ENCODE data around the gene ZSWIM6.

Gene ZSWIM6

DNA sequence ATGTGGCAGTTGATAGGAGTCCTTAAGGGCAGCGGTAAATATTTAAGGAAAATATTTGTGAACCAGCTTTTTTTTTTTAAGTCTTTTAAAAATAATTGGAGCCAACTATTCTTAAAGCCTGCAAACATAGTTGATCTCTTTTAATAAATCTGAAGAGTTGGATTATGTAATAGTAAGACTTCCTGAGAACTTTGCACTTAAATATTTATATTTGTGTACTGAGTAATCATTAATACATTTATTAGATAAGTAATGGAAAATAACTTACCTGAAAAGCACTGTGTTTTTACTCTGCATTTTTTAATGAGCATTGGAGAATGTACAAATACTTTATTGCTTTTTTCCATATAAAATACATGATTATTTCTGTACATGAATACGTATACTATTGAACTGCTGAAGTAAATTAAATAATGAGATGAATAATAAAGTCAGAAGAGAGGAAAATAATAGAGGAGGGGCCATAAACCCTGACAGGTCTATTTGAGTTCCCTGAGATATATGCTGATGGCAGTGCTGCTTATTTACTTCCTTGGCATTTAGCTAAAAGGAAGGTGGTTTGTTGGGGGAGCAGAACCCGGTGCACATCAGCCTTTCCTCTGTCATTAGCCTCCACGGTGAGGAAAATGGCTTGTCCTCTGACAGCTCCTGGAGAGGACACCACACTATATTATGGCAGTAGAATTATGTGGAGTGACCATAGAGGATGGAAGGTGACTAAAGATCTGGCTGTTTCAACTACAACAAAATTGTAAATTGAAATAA lies 148.0 kb downstream of the ZSWIM6 start:
- no peak for DNase-seq (ENCODE audit: low read depth in 2 of 2)

DNA sequence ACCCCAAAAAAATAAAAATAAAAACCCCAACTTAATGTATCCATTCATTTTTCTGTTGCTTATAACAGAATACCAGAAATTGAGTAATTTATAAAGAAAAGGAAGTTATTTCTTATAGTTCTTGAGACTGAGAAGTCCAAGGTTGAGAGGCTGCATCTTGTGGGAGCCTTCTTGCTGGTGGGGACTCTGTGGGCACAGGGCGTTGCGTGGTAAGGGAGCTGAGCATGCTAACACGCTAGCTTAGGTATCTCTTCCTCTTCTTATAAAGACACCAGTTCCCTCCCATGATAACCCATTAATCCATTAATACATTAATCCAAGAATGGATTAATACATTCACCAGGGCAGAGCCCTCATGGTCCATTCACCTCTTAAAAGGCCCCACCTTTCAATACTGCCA lies 150.9 kb downstream of the ZSWIM6 start:
- DNase-seq (ENCODE audit: low read depth in 2 of 2) = no peak

DNA sequence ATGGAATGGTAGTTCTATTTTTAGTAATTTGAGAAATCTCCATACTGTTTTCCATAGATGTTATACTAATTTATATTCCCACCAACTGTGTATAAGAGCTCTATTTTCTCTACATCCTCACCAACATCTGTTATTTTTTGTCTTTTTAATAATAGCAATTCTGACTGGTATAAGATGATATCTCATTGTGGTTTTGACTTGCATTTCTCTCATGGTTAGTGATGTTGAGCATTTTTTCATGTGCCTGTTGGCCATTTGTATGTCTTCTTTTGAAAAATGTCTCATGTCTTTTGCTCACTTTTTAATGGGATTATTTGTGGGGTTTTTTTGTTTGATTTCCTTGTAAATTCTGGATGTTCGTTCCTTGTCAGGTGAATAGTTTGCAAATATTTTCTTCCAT lies 154.4 kb downstream of the ZSWIM6 start:
- no peak for DNase-seq (ENCODE audit: low read depth in 2 of 2)

DNA sequence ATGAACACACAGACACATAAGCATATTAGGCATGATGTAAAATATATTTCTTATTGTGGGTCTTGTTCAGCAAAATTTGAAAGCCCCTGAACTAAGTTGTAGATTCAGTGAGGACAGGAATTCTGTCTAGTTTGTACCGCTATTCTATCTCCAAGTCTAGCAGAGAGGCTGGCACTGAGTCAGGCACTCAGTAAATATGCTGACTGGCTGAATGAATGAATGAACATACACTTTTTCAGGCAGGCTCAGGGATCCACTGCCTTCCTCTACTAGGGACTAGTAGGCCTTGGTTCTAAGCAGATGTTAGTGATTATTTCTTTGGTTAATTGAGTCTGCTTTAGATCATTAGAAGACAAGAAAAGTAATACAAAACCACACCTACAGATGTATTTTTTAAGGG lies 157.5 kb downstream of the ZSWIM6 start:
- no peak for DNase-seq (ENCODE audit: low read depth in 2 of 2)

DNA sequence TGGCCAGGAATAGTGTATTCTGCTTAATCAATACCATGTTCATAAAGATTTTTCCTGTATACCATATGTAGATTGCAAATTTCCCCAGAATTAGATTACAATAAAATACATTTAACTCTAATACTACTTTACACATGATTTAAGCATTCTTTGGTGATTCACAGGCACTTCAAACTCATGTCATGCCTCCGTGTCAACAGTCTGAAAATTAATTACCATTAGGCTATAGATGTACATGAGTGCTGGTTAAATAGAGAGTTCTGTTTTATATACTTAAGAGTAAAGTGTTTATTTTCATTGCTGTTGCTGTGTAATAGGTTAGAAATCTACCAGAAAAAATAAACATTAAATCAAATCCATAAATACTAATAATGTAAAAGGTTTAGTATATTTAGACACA lies 159.8 kb downstream of the ZSWIM6 start:
- no peak for DNase-seq (ENCODE audit: low read depth in 2 of 2)

DNA sequence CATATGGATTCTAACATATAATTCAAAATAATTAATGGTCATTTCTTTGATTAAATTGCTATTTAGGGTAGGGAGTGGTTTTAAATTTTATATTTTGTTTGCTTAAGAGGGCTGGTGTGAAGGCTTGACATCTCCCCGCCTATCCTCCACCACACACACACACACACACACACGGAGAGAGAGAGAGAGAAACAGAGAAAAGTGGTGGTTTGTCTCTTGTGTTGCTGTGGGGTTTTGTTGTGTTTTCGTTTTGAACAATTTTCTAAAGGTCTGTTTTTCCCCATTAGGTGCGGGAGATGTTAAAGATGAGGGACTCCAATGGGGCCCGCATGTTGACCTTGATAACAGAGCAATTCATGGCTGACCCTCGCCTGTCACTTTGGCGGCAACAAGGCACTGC lies 161.9 kb downstream of the ZSWIM6 start:
- no peak for DNase-seq (ENCODE audit: low read depth in 2 of 2)

DNA sequence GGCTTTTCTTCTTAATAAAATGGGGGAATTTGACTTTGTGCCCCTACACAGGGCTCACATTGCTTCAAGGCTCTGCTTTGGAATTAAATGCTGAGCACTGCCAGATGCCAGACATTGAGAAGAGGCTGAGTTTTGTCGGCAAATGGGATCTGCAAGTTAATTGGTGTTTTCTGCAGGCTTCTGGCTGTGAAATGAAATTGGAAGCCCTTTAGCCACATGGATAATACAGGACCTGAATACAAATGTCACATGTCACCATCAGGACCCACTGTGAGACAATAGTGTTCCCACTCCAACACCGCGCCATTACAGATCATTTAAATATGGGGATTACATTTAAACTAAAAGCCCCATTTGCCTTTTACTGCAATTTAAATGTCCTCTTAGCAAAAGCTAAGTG lies 164.4 kb downstream of the ZSWIM6 start:
- DNase-seq (ENCODE audit: low read depth in 2 of 2) = no peak

DNA sequence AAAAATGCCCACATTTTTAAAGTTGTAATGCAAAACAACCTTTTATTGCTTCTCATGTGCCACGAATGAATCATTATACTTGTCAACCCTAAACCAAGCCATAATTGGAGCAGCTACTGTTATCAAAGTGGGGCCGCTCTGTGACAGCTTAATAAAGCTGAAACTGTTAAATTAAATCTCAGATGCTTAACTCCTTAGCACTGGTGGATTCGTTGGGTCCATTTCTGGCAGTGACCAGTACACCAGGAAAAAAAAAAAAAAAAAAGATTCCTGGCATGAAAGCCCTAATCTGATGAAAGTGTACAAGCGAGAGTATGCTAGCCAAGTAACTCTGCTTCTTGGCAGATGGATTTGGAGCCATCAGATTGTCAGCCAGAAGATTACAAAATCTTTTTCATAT lies 164.8 kb downstream of the ZSWIM6 start:
- DNase-seq (ENCODE audit: low read depth in 2 of 2) = no peak

DNA sequence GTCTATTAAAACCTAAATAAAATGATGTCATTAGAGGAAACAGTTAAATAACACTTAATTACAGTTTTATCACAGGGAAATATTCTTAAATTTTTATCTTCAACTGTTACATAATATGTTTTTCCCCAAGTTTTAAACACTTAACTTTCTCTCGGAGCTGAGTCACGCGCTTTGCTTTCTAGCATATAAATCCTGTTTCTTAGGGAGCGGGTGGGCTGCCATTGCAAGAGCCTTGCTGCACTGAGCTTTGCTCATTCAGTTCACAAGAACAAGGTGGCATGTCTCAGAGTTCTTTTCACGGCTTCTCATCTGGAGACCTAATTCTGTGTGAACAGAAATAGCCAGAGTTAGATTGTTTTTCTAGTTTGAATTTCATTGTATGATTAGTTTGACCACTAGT lies 166.1 kb downstream of the ZSWIM6 start:
- no peak for DNase-seq (ENCODE audit: low read depth in 2 of 2)

DNA sequence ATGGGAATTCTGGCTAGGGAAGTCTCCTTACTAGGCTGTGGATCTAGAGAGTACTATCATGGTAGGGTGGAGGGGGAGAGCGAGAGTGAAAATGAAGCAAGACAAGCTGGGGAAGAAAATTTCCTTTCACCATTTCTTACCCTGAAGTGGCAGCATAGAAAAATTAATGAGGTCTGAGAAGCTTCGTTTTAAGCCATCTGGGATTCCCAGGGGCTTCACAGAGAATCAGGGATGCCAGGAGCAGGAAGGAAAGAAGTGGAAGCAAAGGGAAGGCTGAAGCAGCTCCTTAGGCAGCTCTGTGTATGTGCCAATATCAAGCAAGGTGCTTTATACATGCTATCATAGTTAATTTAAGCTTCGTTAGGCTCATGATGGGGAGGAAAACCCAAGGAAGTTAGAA lies 169.9 kb downstream of the ZSWIM6 start:
- DNase-seq (ENCODE audit: low read depth in 2 of 2) = no peak

DNA sequence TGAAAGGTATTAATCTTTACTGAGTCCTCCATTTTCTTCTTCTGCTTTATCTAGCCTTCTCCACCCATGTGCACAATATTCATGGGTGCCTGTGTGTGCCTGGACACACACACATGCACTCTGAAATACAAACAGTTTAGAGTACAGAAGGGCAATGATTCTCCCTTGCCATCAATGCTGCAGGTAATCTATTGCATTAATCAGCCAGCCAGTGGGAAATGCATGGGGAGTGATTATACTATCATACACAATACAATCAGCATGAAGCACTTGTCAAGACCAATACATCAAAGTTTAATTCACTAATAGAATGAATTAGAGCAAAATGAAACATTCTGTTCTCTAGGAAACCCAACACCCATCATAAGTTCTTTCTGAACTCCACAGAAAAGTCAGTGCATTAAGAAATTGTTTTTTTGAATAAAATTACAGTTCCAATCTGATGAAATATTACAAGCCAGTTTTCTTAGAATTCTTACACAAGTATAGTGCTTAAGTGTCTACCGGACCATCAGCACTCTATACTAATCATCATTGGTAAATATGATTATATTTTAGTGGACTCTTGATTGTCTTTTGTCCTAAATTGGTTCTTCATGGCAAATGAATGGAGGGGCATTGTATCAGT lies 172.2 kb downstream of the ZSWIM6 start:
- no peak for DNase-seq (ENCODE audit: low read depth in 2 of 2)

DNA sequence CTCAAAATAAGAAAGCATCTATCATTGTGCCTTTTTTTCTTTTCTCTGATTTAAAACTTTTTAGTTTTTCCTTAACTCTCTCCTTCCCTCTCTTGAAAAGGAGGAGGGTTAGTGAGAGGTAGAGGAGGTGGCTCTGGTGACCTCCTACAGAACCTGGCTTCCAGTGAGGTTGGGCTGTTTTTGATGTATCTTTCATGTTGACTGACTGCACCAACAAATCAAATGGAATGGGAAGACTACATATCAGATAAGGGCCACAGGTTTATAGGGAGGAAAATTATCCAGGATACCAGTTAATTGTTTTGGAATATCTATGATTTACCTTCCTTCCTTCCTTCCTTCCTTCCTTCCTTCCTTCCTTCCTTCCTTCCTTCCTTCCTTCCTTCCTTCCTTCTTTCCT lies 173.2 kb downstream of the ZSWIM6 start:
- no peak for DNase-seq (ENCODE audit: low read depth in 2 of 2)

DNA sequence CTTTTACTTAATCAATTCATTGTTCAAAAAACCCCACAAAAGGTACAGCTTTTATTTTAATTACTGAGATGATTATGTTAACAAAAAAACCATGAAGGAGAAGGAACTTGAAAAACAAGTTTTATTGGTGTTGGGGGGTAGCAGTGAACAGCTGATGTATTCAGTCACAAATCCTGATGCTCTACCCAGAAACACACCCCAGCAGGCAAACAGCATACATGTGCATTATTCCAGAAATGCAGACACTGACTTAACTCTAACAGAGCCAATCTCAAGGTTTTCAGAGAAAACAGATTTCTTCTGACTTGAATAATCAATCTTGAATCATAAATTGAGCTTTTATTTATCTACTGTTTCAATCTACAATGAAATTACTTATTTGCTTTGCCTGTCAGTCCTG lies 175.2 kb downstream of the ZSWIM6 start:
- no peak for DNase-seq (ENCODE audit: low read depth in 2 of 2)

DNA sequence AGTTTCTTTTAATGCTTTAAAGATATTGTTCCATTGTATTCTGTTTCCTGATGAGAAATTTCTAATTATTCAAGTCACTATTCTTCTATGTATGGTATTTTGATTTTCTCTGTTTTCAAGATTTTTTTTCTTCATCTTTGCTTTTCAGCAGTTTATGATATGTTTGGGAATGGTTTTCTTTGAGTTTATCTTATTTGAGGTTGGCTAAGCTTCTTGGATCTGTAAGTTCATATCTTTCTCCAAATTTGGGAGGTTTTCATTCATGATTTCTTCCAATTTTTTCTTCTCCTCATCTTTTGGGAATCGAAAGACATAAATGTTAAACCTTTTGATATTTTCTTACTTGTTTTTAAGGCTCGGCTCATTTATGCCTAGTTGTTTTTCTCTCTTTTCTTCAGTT lies 184.9 kb downstream of the ZSWIM6 start:
- no peak for DNase-seq (ENCODE audit: low read depth in 2 of 2)

DNA sequence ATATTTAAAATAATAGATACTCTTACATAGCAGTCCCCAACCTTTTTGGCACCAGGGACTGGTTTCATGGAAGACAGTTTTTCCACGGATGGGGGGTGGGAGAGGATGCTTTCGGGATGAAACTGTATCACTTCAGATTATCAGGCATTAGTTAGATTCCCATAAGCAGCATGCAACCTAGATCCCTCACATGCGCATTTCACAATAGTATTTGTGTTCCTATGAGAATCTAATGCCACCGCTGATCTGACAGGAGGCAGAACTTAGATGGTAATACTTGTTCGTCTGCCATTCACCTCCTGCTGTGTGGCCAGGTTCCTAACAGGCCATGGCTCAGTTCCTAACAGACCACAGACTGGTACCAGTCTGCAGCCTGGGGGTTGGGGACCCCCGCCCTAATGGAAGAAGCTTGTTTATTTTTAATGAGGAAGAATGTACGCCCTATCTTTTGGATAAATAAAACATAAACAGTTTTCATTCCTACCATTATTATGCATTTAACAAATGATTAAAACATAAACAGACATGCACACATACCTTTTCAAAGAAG lies 187.7 kb downstream of the ZSWIM6 start:
- DNase-seq (ENCODE audit: low read depth in 2 of 2) = no peak

DNA sequence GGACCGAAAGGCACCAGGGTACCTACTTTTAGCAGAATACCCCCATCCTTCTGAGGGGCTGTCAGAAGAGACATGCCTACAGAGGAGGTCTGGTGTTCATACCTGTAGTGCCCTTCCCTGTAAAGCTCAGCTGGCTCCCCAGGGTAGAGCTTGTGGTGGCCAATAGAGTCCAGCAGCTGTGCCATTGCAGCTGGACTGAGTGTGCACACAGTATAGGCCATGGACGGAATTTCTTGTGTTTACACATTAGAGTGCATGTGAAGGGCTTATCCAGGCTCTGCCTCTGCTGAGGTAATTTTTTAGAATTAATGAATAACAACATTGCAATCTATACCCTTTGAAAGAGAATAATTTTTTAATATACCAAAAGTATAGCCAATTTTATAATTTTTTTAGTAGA lies 191.0 kb downstream of the ZSWIM6 start:
- DNase-seq (ENCODE audit: low read depth in 2 of 2) = no peak

DNA sequence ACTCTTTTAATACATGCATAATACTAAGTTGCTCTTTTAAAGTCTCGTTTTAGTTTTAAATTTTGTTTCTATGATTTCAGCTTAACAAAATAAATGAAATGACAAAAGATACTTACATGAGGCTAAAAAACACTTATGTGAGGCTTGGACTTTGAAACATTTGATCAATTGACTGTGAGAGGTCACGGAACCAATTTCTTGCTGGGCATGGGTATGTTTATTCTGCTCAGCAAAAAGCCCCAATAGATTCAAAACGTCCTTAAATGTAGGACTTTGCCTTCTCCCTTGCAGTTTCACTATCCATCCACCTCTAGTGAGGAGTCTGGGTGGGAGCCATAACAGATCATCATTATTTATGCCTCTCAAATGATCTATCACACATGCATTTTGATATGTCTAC lies 191.9 kb downstream of the ZSWIM6 start:
- DNase-seq (ENCODE audit: low read depth in 2 of 2) = no peak

DNA sequence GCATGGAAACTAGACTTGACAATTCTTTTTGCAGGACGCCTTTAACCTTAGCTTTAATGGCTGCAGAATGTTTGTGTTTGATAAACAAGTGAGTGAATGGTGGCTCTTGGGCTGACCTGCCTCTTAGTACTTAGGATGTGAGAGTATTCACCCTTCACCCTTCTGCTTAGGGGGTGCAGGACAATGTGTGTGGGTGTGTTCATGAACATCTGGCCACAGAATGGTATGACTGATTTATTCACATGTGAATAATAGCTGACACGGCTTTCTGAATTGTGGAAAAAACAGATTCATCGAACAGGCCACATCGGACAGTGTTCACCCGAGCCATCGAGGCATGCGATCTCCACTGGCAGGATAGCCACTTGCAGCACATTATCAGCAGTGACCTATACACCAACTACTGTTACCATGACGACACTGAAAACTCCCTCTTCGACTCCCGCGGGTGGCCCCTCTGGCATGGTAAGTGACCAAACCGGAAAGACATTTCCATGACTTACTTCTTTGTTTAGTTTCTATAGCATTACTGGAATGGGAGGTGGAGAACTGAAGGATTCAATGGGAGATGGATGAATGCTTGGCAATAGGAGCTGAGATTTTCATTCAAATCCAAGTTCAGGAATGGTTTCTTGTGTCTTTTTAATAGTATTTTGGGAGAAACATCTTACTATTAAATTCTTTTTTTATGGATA lies 193.6 kb downstream of the ZSWIM6 start:
- DNase-seq (ENCODE audit: low read depth in 2 of 2) = no peak

DNA sequence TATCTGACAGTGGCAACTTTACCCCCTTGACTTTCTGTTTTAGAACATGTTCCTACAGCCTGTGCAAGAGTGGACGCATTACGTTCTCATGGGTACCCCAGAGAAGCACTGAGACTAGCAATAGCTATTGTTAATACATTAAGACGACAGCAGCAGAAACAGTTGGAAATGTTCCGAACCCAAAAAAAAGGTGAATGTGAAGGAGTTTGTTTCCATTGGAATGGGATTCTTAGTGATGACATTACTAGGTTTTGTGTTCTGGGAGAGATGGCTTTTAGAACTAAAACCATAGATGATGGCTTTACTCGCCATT lies 194.1 kb downstream of the ZSWIM6 start:
- DNase-seq (ENCODE audit: low read depth in 2 of 2) = no peak

DNA sequence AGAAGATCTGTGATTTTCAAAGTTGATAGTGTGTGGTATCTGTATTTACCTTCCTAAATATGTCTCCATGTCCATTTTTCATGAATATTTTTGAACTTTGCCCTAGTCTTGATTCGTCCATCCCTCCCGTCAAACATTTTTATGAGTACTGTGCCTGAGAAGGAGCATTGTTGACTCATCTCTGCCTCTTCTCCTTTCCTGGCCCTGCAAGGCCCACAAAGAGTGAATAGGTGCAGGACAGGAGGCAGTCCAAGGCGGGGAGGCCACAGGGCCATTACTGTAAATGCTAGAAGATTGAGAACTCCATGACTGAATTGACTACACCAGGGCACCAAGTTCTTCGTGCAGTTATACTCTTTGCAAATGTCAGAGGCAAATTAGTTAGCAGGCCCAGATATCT lies 200.9 kb downstream of the ZSWIM6 start:
- DNase-seq (ENCODE audit: low read depth in 2 of 2) = no peak

DNA sequence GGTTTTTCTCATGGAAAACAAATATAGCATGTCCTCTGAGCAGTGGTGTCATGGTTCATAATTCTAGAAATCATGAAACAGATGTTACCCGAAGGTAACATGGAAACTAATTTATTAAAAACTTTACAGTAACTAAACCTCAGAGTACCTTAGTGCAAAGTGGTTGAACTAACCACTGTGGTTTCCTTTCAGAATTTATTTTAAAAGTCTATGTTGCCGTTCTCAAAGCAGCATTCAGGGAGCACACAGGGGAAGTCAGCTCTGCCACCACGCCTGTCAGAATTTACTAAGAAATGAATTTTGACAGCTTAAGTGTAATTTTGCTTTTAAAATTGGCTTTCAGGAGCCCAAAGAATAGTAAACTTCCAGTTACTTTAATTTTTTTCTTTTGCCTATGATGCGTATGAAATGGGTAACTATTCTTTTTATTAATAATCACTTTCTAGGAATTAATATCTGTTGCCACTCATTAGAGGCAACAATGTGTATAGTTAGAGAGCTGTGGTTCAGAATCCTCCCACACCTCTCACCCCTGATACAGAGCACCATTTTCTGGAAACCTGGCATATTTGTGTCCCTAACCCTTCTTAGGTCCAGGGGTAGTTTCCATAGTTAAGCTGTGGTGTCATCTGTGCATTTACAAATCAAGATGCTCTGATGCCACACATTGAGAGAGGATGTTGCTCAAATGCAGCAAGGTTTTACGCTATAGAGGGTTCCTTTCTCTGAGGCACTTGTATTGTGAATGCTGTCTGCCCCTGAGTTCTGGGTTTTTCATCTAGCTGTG lies 202.6 kb downstream of the ZSWIM6 start:
- DNase-seq (ENCODE audit: low read depth in 2 of 2) = no peak

DNA sequence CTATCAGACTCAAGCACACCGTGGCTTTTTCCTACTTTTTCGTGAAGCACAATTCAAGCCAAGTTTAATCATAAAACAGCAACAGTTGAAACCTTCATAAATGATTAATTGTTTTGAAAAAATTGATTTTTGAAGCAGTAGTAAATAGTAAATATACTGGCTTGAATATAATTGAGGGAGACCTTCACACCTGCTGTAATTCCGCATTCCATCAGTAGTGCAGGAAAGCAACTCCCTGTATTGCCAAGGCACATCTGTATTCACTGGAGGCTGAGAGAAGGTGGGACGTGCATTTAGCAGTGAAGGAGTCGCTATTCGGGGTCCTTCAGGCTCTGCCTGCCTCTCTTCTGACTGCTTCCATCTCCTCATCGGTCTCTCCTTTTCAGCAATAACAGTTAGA lies 203.8 kb downstream of the ZSWIM6 start:
- no peak for DNase-seq (ENCODE audit: low read depth in 2 of 2)

Measured in stimulated activated CD4-positive, alpha-beta T cell treated with anti-CD3 and anti-CD28 coated beads, Interleukin-1b, Interleukin-23, amount 100 ng/mL, for 4 hours (primary cell).